ENCODE results near the gene RUNX1. TPM values are rescaled to one million over a fixed set of nuclear protein-coding genes. Genes with fewer than 3 reads are reported as not detected.

Gene RUNX1
- total and polyA plus RNA-seq, 2 donors (not counting 1 experiment from before 2014, with no cell fraction given), result 26.3 to 73.0 TPM

- Histone ChIP-seq H3K79me2 (ENCODE audit: control insufficient read depth, insufficient read depth, low read length) (peaks cover 42% of the 10 kb centered on the region), H3K4me1 (ENCODE audit: control insufficient read depth in 2 of 2, insufficient read depth in 2 of 2, low read length in 2 of 2) (peaks cover 26 to 37% of the 10 kb centered on the region in 2 donors), H3K36me3 (replicated peaks in 1 of 2; ENCODE audit: control extremely low read depth in 1 of 2, control insufficient read depth in 1 of 2, extremely low read depth in 1 of 2, insufficient read depth in 2 of 2, low read length in 1 of 2) (peaks cover 6 to 15% of the 10 kb centered on the region in 2 experiments), H3K27me3 (replicated peaks in 1 of 4; ENCODE audit: control extremely low read depth in 1 of 4, control insufficient read depth in 3 of 4, insufficient read depth in 4 of 4, low read length in 3 of 4) (no peaks in the 10 kb centered on the region), H3K4me2 (replicated peaks; ENCODE audit: low read depth, low read length, poor library complexity, severe bottlenecking) (no peak overlapping the region), H3K4me3 (ENCODE audit: control extremely low read depth in 1 of 5, extremely low read depth in 1 of 5, insufficient read depth in 1 of 5, low read depth in 2 of 5, low read length in 4 of 5) (no peak overlapping the region), H4K20me1 (ENCODE audit: control insufficient read depth, insufficient read depth, low read length, poor library complexity, severe bottlenecking) (peaks cover 7% of the 10 kb centered on the region), H3K9ac (ENCODE audit: low read length) (no peak overlapping the region), H3K27ac (ENCODE audit: low read length in 2 of 2) (no peak overlapping the region), H2AFZ (ENCODE audit: insufficient read depth, low read depth, low read length, poor library complexity, severe bottlenecking) (no peak overlapping the region), H3K9me3 (ENCODE audit: control extremely low read depth in 1 of 3, control insufficient read depth in 2 of 3, insufficient read depth in 1 of 3, low read length in 2 of 3) (no peaks in the 10 kb centered on the region)
- WGBS (ENCODE audit: insufficient coverage), result 97% methylated on average over 5 of the region's 7 CpGs
- peaks cover 39% of the 10 kb centered on the region for H3K4me1 Mint-ChIP-seq
- ChIA-PET POLR2A (no interaction called here), CTCF (interaction anchor here (1.1 to 2.2 kb wide), 2 partner anchors 8 to 10 kb away, joined by 5 to 8 read pairs; no protein-coding TSS in a partner anchor)
- no peaks in the 10 kb centered on the region for H3K27me3 Mint-ChIP-seq
- no peaks in the 10 kb centered on the region for H3K9me3 Mint-ChIP-seq (ENCODE audit: insufficient read depth)
- H3K27ac Mint-ChIP-seq, result no peak overlapping the region
- intact Hi-C loops (cut with micrococcal nuclease), result loop anchor here (10.0 kb wide), 2 partner anchors 644 to 1054 kb away; no protein-coding TSS in a partner anchor
- TF ChIP-seq CTCF (IDR thresholded peaks at IDR 0.05), result no peak
- TF ChIP-seq EZH2 (IDR thresholded peaks at IDR 0.05; ENCODE audit: borderline replicate concordance, insufficient read depth, low read depth, low read length, poor library complexity, severe bottlenecking), result no peak
- no peak for ATAC-seq (ENCODE audit: low read depth)
- no peak overlapping the region for H3K4me3 Mint-ChIP-seq
- no peak for DNase-seq
Measured at GRCh38 chr21:34880401-34880800, 168.7 kb downstream of the RUNX1 start.

GRCh38 chr21:34878940-34879339, 170.2 kb downstream of the RUNX1 start:
- DNase-seq (no peak), ATAC-seq (ENCODE audit: low read depth) (no peak)
- no peaks in the 10 kb centered on the region for H3K9me3 ChIP-seq (ENCODE audit: control extremely low read depth in 1 of 3, control insufficient read depth in 2 of 3, insufficient read depth in 1 of 3, low read length in 2 of 3)
- ChIA-PET POLR2A (no interaction called here), CTCF (interaction anchor here (0.9 to 2.2 kb wide), 3 partner anchors 11 to 21 kb away, joined by 4 to 8 read pairs (median 4); no protein-coding TSS in a partner anchor)
- no peak for TF ChIP-seq EZH2 (IDR thresholded peaks at IDR 0.05; ENCODE audit: borderline replicate concordance, insufficient read depth, low read depth, low read length, poor library complexity, severe bottlenecking)
- no peak for TF ChIP-seq CTCF (IDR thresholded peaks at IDR 0.05)
- peaks cover 7% of the 10 kb centered on the region for H4K20me1 ChIP-seq (ENCODE audit: control insufficient read depth, insufficient read depth, low read length, poor library complexity, severe bottlenecking)
- no peak overlapping the region for H3K9ac ChIP-seq (ENCODE audit: low read length)
- no peaks in the 10 kb centered on the region for H3K27me3 ChIP-seq (replicated peaks in 1 of 4; ENCODE audit: control extremely low read depth in 1 of 4, control insufficient read depth in 3 of 4, insufficient read depth in 4 of 4, low read length in 3 of 4)
- no peak overlapping the region for H3K27ac ChIP-seq (ENCODE audit: low read length in 2 of 2)
- no peak overlapping the region for H3K4me3 Mint-ChIP-seq
- peaks cover 6 to 15% of the 10 kb centered on the region in 2 experiments for H3K36me3 ChIP-seq (replicated peaks in 1 of 2; ENCODE audit: control extremely low read depth in 1 of 2, control insufficient read depth in 1 of 2, extremely low read depth in 1 of 2, insufficient read depth in 2 of 2, low read length in 1 of 2)
- H3K27me3 Mint-ChIP-seq, result no peaks in the 10 kb centered on the region
- no peaks in the 10 kb centered on the region for H3K9me3 Mint-ChIP-seq (ENCODE audit: insufficient read depth)
- peaks cover 42% of the 10 kb centered on the region for H3K4me1 Mint-ChIP-seq
- H3K27ac Mint-ChIP-seq, result no peak overlapping the region
- no peak overlapping the region for H3K4me3 ChIP-seq (ENCODE audit: control extremely low read depth in 1 of 5, extremely low read depth in 1 of 5, insufficient read depth in 1 of 5, low read depth in 2 of 5, low read length in 4 of 5)
- WGBS (ENCODE audit: insufficient coverage), result 100% methylated on average over 1 of the region's 2 CpGs
- intact Hi-C loops (cut with micrococcal nuclease), result no loop called here
- H3K79me2 ChIP-seq (ENCODE audit: control insufficient read depth, insufficient read depth, low read length), result peaks cover 42% of the 10 kb centered on the region
- H3K4me2 ChIP-seq (replicated peaks; ENCODE audit: low read depth, low read length, poor library complexity, severe bottlenecking), result no peak overlapping the region
- H2AFZ ChIP-seq (ENCODE audit: insufficient read depth, low read depth, low read length, poor library complexity, severe bottlenecking), result no peak overlapping the region
- peaks cover 38 to 43% of the 10 kb centered on the region in 2 donors for H3K4me1 ChIP-seq (ENCODE audit: control insufficient read depth in 2 of 2, insufficient read depth in 2 of 2, low read length in 2 of 2)

Data from B cell (primary cell).